GM19324 (cell line): ENCODE measurements around the gene PCDHGA3.
A peak's percentile ranks its signal among the peaks of the same experiment; 100 is the strongest.
"Not testable (repeated sequence)": the region's sequence is repeated elsewhere in the genome, so short reads cannot be mapped to it uniquely, and the experiment has no call there.

Experiments
- ATAC-seq: cut with Tn5 transposase; IDR thresholded peaks from one replicate; pipeline ENCODE4 v1.9.1; 2021; ENCODE audit warnings: mild to moderate bottlenecking, moderate library complexity; ENCODE audit not compliant: unreplicated experiment, low FRiP score

Gene PCDHGA3

GRCh38 chr5:141343242-141343952 is at the start of gene PCDHGA3:
TSS of gene PCDHGA3 (plus strand) at chr5:141343829. CDS start at chr5:141344034, 205 bp downstream.
- ATAC-seq: no peak

DNA sequence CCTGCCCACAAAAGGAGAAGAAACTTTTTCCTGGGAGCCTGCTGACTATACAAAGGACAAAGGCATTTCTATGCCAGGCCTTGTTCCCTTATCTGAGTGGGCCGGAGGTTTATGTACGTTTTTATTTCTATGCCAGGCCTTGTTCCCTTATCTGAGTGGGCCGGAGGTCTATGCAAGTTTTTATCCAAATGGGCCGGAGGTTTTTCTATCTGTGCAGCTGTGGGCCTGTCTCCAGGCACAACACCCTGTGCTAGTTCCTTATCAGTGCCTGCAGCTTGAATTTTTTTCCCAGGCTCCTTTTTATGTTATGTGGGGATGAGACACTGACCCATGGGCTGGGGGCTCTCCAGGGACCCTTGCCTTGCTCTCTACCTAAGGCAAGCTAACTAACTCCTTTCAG is 45.3 kb upstream of the PCDHGA3 start:
- no peak for ATAC-seq

GRCh38 chr5:141303756-141304155 is 39.9 kb upstream of the PCDHGA3 start, which contains the start of gene SLC25A2:
TSS of gene SLC25A2 (minus strand) at chr5:141304049. CDS start at chr5:141303865, 184 bp downstream.
- ATAC-seq: no peak

DNA sequence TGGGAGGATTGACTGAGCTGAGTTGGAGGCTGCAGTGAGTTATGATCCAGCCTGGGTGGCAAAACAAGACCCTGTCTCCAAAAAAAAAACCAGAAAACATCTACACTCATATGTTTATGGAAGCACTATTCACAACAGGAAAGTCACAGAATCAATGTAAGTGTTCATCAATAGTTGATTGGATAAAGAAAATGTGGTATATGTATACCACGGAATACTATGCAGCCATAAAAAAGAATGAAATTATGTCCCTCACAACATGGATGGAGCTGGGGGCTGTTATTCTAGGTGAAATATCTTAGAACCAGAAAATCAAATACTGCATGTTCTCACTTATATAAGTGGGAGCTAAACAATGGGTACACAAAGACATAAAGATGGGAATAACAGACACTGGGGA is 37.0 kb upstream of the PCDHGA3 start:
- ATAC-seq: no peak

DNA sequence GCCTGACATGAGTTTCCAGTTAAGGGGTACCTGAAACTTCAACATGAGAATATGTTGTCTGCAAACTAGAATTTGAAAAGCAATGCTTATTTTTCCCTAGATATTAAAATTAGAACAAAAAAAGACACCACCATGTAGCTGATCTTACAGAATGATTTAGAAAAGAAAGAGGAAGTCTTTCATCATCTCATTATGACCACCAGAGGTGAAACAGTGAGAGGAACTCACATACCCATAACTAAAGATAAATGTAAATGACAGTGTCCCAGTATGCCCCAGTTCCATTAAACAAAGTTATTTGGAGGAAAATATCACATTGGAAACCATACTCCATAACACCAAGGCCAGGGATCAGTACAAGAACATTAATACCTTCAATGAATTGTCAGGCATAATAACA is 29.9 kb upstream of the PCDHGA3 start:
- no peak for ATAC-seq

- ATAC-seq: not testable (repeated sequence)
Observed at GRCh38 chr5:141316963-141317362, 26.7 kb upstream of the PCDHGA3 start.

DNA sequence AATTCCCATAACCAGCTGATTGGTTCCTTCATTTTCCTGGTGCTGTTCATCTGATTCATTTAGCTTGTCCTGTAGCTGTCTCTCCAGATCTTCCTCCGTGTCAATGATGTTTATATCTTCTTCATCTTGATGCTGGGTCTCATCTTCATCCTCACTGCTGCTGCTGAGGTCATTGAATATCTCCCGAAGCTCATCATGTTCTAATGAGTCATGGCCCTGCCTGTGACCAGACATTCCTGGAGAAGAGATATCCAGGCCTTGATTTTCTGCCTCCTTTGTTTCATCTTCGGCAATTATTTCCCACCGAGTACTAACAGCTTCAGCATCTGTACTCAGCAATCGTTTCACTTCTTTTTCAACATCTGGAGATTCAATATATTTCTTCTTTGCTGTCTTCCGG is 24.4 kb upstream of the PCDHGA3 start:
- no peak for ATAC-seq

DNA sequence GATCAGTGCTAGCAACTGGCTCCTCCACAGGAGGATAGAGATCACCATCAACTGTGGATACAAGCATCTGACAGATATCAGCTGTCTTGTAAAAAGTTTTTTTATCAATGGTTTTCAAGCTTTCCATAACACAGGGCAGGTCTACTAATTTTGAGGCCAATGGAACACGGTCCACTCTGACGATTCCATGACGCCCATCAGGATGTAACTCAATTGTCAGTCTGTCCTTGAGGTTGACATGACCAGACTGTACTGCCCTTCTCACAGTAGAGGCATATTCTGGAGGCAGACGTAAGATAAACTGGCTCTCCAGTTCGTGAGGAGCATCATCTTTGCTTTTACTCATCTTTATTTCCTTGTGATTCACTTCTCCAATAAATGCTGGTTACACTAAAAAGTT is 23.9 kb upstream of the PCDHGA3 start:
- ATAC-seq: no peak

GRCh38 chr5:141320225-141321169 is 23.1 kb upstream of the PCDHGA3 start, which contains the start of gene TAF7:
TSS of gene TAF7 (minus strand) at chr5:141320784. CDS start at chr5:141320044, 740 bp downstream.
- peak; percentile 98 for ATAC-seq

- no peak for ATAC-seq
Observed at GRCh38 chr5:141322261-141322660, 21.4 kb upstream of the PCDHGA3 start.

GRCh38 chr5:141326088-141326854 is 17.4 kb upstream of the PCDHGA3 start:
- peak; percentile 72 for ATAC-seq

- ATAC-seq: no peak
Observed at GRCh38 chr5:141328231-141328630, 15.4 kb upstream of the PCDHGA3 start.

GRCh38 chr5:141330299-141331080 is 13.1 kb upstream of the PCDHGA3 start, which contains the start of gene PCDHGA1:
TSS of gene PCDHGA1 (plus strand) at chr5:141330514.
- no peak for ATAC-seq

- ATAC-seq: not testable (repeated sequence)
Observed at GRCh38 chr5:141332571-141332970, 11.1 kb upstream of the PCDHGA3 start.

- ATAC-seq: no peak
Observed at GRCh38 chr5:141338538-141339306, 4.9 kb upstream of the PCDHGA3 start, which contains the start of gene PCDHGA2. TSS of gene PCDHGA2 (plus strand) at chr5:141338760.

DNA sequence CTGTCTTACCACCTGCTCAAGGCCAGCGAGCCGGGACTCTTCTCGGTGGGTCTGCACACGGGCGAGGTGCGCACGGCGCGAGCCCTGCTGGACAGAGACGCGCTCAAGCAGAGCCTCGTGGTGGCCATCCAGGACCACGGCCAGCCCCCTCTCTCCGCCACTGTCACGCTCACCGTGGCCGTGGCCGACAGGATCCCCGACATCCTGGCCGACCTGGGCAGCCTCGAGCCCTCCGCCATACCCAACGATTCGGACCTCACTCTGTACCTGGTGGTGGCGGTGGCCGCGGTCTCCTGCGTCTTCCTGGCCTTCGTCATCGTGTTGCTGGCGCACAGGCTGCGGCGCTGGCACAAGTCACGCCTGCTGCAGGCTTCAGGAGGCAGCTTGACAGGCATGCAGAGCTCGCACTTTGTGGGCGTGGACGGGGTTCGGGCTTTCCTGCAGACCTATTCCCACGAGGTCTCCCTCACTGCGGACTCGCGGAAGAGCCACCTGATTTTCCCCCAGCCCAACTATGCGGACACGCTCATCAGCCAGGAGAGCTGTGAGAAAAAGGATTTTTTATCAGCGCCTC is 2.8 kb upstream of the PCDHGA3 start:
- ATAC-seq: not testable (repeated sequence)

DNA sequence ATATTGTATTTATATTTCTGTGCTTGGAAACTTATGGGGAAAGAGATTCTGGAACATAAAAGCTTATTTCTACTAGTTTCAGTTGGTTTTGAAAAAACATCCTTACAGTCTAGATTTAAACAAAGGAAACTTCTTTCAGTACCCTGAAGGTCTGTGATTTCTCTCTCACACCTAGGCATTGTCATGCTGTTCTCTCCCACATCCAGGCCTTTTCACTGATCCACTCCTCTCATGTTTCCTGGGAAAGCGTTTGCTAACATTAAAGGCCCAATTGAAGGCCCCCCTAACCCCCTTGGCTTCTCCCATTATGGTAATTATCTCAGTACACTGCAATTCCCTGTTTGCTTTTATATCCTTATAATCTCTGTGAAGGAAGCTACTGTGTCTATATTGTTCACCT is 856 bp upstream of the PCDHGA3 start:
- no peak for ATAC-seq

GRCh38 chr5:141343953-141344463 is 379 bp downstream of the PCDHGA3 start:
- no peak for ATAC-seq
